HFFc6 (cell line): ENCODE data around the gene ZNF777. TPM values are rescaled to one million over a fixed set of nuclear protein-coding genes. Genes with fewer than 3 reads are reported as not detected.

Source experiments
- DNase-seq: peaks from one replicate; pipeline ENCODE4 v3.0.0-alpha.2; 2018
- H3K27ac Mint-ChIP-seq: 2 replicates; pipeline ENCODE4 v1.8.0; 2020; ENCODE audit warnings: mild to moderate bottlenecking, mixed read lengths
- H3K27me3 Mint-ChIP-seq: 2 replicates; pipeline ENCODE4 v1.8.0; 2021; ENCODE audit warnings: mild to moderate bottlenecking, moderate library complexity, mixed read lengths; ENCODE audit not compliant: insufficient read depth
- H3K36me3 Mint-ChIP-seq: 2 replicates; pipeline ENCODE4 v1.8.0; 2021; ENCODE audit warnings: low read depth, mixed read lengths
- H3K4me1 Mint-ChIP-seq: 2 replicates; pipeline ENCODE4 v1.8.0; 2020; ENCODE audit warnings: low read depth, mixed read lengths
- H3K4me3 Mint-ChIP-seq: 2 replicates; pipeline ENCODE4 v1.8.0; 2020; ENCODE audit warnings: mild to moderate bottlenecking, moderate library complexity, mixed read lengths
- H3K9me3 Mint-ChIP-seq: 2 replicates; pipeline ENCODE4 v1.8.0; 2020; ENCODE audit warnings: mild to moderate bottlenecking, mixed read lengths
- total RNA-seq, 6 experiments: library from RNA; stranded (reverse); fragmentation: NEBNext Ultra II Directional; extraction: Animal tissue kit (Norgen Biotek cat#: 25700); gene quantifications; 2 replicates in 1 of 6; 3 replicates in 5 of 6; pipeline ENCODE4 v1.2.3, GENCODE V29; 2021
- TF ChIP-seq, protein P1 (sequence below): fragments of 200-600 bp; sonication (generic); IDR thresholded peaks from 2 replicates; pipeline ENCODE4 v1.5.0; 2021; ENCODE audit warnings: antibody characterized with exemption, mild to moderate bottlenecking

ZNF777 gene
- total RNA-seq, 6 experiments from 2014 or later, result 13.6 to 16.7 (median 15.2) TPM

DNA sequence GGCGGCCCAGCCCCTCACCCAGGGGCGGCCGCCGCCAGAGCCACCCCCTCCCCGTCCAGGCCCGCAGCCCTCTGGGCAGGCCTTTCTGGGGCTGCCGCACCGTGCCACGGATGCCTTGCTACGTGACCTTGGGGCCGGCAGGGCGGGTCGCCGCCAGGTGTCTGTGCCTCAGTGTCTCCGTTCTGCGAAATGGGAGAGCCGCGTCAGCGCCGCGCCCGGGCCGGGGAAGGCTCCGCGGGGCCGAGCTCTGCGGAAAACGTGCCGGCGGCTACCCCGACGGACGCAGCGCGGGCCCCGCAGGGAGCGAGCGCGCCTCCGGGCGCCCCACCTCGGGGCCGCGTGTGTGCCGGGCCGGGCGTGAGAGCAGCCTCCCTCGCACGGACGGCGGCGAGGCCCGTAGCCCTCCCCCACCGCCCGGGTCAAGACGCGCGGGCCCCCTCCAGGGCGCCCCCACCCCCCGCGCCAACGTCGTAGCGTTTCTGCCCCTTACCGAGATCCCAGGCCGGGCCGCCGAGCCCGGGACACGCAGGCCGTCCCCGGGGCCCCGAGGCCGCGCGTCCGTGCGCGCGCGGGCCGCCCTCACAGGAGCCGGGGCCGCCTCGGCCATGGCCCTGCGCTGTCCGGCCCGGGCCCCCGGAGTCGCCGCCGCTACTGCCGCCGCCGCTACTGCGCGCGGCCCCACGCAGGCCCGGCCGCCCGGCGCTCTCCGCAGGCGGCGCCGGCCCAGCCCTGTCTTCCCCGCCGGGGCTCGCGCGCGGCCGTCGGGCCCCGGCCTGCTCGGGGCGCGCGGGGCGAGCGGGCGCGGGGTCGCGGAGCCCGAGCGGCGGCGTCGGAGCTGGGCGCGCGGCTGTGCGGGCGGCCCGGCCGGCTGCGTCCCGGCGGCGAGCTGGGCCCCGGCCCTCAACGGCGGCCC lies 1.1 kb downstream of the ZNF777 start:
- no peak overlapping the region for H3K27ac Mint-ChIP-seq
- H3K4me1 Mint-ChIP-seq, result peaks cover 33% of the 10 kb centered on the region
- no peak for DNase-seq
- no peaks in the 10 kb centered on the region for H3K9me3 Mint-ChIP-seq
- TF ChIP-seq, protein P1, sequence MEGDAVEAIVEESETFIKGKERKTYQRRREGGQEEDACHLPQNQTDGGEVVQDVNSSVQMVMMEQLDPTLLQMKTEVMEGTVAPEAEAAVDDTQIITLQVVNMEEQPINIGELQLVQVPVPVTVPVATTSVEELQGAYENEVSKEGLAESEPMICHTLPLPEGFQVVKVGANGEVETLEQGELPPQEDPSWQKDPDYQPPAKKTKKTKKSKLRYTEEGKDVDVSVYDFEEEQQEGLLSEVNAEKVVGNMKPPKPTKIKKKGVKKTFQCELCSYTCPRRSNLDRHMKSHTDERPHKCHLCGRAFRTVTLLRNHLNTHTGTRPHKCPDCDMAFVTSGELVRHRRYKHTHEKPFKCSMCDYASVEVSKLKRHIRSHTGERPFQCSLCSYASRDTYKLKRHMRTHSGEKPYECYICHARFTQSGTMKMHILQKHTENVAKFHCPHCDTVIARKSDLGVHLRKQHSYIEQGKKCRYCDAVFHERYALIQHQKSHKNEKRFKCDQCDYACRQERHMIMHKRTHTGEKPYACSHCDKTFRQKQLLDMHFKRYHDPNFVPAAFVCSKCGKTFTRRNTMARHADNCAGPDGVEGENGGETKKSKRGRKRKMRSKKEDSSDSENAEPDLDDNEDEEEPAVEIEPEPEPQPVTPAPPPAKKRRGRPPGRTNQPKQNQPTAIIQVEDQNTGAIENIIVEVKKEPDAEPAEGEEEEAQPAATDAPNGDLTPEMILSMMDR, result no peak
- H3K4me3 Mint-ChIP-seq, result no peak overlapping the region
- peaks cover 5% of the 10 kb centered on the region; the same call in 1 of the 2 replicates for H3K27me3 Mint-ChIP-seq
- H3K36me3 Mint-ChIP-seq, result peaks cover 9% of the 10 kb centered on the region

- Mint-ChIP-seq H3K27me3 (peaks cover 1% of the 10 kb centered on the region; the same call in 1 of the 2 replicates), H3K9me3 (no peaks in the 10 kb centered on the region), H3K4me3 (peak overlapping the region; percentile 86), H3K27ac (peak overlapping the region; percentile 80), H3K4me1 (peaks cover 33% of the 10 kb centered on the region), H3K36me3 (peaks cover 11% of the 10 kb centered on the region)
- DNase-seq, result no peak
- TF ChIP-seq, protein P1, result no peak
These were observed 1.7 kb downstream of the ZNF777 start for GRCh38 chr7:149459201-149459539.

DNA sequence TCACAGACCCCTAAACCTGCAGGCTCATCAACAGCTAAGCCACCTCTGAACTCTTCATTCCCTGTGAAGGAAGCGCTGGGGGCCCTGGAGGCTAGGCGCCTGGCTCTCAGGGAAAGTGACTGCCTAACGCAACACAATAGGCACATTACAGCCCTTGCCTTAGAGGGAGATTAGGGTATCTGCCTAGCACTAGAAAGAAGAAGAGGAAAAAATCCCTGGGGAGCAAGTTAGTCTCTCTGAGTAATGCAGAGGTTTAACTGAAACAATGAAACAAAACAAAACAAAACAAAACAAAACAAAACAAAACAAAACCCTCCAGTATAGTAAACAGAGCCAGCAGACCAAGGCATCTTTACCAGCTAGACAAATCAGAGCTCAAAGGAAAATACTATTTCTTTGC lies 2.6 kb downstream of the ZNF777 start:
- peaks cover 1% of the 10 kb centered on the region; the same call in 1 of the 2 replicates for H3K27me3 Mint-ChIP-seq
- no peaks in the 10 kb centered on the region for H3K9me3 Mint-ChIP-seq
- H3K4me1 Mint-ChIP-seq, result peaks cover 33% of the 10 kb centered on the region
- H3K4me3 Mint-ChIP-seq, result peak overlapping the region; percentile 86
- no peak for DNase-seq
- TF ChIP-seq, protein P1, result no peak
- peaks cover 11% of the 10 kb centered on the region for H3K36me3 Mint-ChIP-seq
- H3K27ac Mint-ChIP-seq, result peak overlapping the region; percentile 63

DNA sequence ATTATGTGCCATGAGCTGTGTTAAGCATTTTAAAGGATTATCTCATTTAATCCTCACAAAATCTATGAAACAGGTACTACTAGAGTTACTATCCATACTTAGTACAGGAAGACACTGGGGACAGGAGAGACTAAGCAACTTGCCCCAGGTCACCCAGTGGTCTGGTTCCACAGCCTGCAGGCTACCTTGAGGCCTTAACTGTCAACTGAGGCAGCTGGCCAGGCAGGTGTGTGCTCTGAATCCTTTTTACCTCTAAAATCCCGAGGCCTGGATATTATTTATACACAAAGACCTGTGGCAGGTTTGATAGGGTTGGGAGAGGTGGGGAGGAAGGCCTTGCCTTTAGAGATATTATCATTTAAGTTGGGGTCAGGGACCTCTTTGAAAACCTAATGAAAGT lies 3.1 kb downstream of the ZNF777 start:
- Mint-ChIP-seq H3K36me3 (peaks cover 11% of the 10 kb centered on the region), H3K9me3 (no peaks in the 10 kb centered on the region), H3K4me3 (no peak overlapping the region), H3K27me3 (peaks cover 1% of the 10 kb centered on the region; the same call in 1 of the 2 replicates), H3K4me1 (peaks cover 33% of the 10 kb centered on the region), H3K27ac (no peak overlapping the region)
- TF ChIP-seq, protein P1, result no peak
- no peak for DNase-seq

DNA sequence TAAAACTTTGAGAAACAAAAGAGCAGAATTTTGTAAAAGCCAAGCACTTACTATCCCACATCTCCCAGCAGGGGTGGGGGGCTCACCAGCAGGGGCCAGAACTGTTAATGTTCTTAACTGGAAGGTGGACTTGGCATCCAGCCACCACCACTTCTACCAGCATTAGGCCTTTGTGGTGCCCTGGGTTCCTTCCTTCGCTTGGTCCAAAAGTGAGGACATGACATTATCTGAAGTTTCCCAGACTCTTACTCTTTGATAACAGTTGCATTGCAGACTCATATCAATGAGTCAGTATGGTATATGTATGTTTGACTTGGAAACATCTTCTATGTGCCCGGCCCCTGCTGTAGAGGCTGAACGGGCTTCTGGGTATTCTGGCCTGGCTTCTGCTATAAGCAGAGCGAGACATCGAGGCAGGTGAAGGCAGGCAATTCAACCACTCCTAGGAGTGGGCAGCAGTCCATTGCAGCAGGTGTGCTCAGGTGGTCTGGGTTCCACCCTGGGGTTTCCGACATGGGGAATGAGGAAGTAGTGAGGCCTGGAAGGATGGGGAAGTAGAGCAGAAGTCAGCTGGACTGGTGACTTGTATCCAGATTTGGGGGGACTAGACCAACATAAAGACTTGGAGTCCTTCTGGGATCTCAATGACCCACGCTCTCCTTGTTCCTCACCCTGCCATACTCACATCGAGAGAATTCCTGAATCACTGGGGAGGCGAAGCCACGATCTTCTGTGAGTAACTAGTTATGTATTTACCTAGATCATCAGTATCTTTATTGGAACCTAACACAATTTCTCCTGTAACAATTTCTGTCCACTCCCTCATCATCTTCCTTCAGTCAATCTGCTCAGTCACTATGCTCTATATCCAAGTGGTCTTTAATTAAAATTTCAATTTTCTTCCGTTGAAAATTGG lies 4.1 kb downstream of the ZNF777 start:
- Mint-ChIP-seq H3K36me3 (peaks cover 11% of the 10 kb centered on the region), H3K9me3 (no peaks in the 10 kb centered on the region), H3K4me3 (no peak overlapping the region), H3K4me1 (peaks cover 33% of the 10 kb centered on the region), H3K27me3 (peaks cover 1% of the 10 kb centered on the region; the same call in 1 of the 2 replicates), H3K27ac (no peak overlapping the region; the same call in 1 of the 2 replicates)
- TF ChIP-seq, protein P1, result no peak
- DNase-seq, result no peak
